Measurements from ENCODE around the gene COL26A1.
A peak's percentile ranks its signal among the peaks of the same experiment; 100 is the strongest.

Gene COL26A1

GRCh38 chr7:101402081-101402779 lies 39.6 kb downstream of the COL26A1 start:
- Histone ChIP-seq H3K27me3 (ENCODE audit: insufficient read depth, low read depth, severe bottlenecking) (no peaks in the 10 kb centered on the region), H3K27ac (no peak overlapping the region), H3K4me3 (ENCODE audit: low read depth, low read length) (no peak overlapping the region), H3K36me3 (no peaks in the 10 kb centered on the region), H3K9me3 (ENCODE audit: severe bottlenecking) (peaks cover 5% of the 10 kb centered on the region)
- DNase-seq, result no peak
- no peak for TF ChIP-seq CTCF (IDR thresholded peaks at IDR 0.05; ENCODE audit: low read depth, low read length)

- peaks cover 5% of the 10 kb centered on the region for H3K9me3 ChIP-seq (ENCODE audit: severe bottlenecking)
- H3K4me3 ChIP-seq (ENCODE audit: low read depth, low read length), result no peak overlapping the region
- H3K36me3 ChIP-seq, result no peaks in the 10 kb centered on the region
- no peaks in the 10 kb centered on the region for H3K27me3 ChIP-seq (ENCODE audit: insufficient read depth, low read depth, severe bottlenecking)
- no peak for DNase-seq
- no peak overlapping the region for H3K27ac ChIP-seq
- no peak for TF ChIP-seq CTCF (IDR thresholded peaks at IDR 0.05; ENCODE audit: low read depth, low read length)
These were observed 40.2 kb downstream of the COL26A1 start for GRCh38 chr7:101402835-101403234.

GRCh38 chr7:101405474-101406067 lies 42.9 kb downstream of the COL26A1 start:
- no peak overlapping the region for H3K4me3 ChIP-seq (ENCODE audit: low read depth, low read length)
- no peak overlapping the region for H3K27ac ChIP-seq
- H3K36me3 ChIP-seq, result no peaks in the 10 kb centered on the region
- peaks cover 8% of the 10 kb centered on the region for H3K9me3 ChIP-seq (ENCODE audit: severe bottlenecking)
- TF ChIP-seq CTCF (IDR thresholded peaks at IDR 0.05; ENCODE audit: low read depth, low read length), result no peak
- no peaks in the 10 kb centered on the region for H3K27me3 ChIP-seq (ENCODE audit: insufficient read depth, low read depth, severe bottlenecking)
- DNase-seq, result no peak

GRCh38 chr7:101410743-101411507 lies 48.2 kb downstream of the COL26A1 start:
- TF ChIP-seq CTCF (IDR thresholded peaks at IDR 0.05; ENCODE audit: low read depth, low read length), result peak; percentile 93
- DNase-seq, result peak; percentile 79
- H3K9me3 ChIP-seq (ENCODE audit: severe bottlenecking), result peaks cover 3% of the 10 kb centered on the region
- no peak overlapping the region for H3K27ac ChIP-seq
- H3K4me3 ChIP-seq (ENCODE audit: low read depth, low read length), result no peak overlapping the region
- no peaks in the 10 kb centered on the region for H3K27me3 ChIP-seq (ENCODE audit: insufficient read depth, low read depth, severe bottlenecking)
- no peaks in the 10 kb centered on the region for H3K36me3 ChIP-seq

- Histone ChIP-seq H3K27ac (no peak overlapping the region), H3K9me3 (ENCODE audit: severe bottlenecking) (peaks cover 3% of the 10 kb centered on the region), H3K4me3 (ENCODE audit: low read depth, low read length) (no peak overlapping the region), H3K27me3 (ENCODE audit: insufficient read depth, low read depth, severe bottlenecking) (no peaks in the 10 kb centered on the region), H3K36me3 (no peaks in the 10 kb centered on the region)
- DNase-seq, result no peak
- no peak for TF ChIP-seq CTCF (IDR thresholded peaks at IDR 0.05; ENCODE audit: low read depth, low read length)
These were observed 48.8 kb downstream of the COL26A1 start for GRCh38 chr7:101411508-101411874.

Data from WERI-Rb-1 (cell line).